ENCODE measurements around the gene SNTG2. TPM values are rescaled to one million over a fixed set of nuclear protein-coding genes. Genes with fewer than 3 reads are reported as not detected.

The SNTG2 gene
- total and polyA plus RNA-seq, 2 of the 13 experiments (the other 11 are each of a cell fraction or from before 2014, with no cell fraction given), result not detected

DNA sequence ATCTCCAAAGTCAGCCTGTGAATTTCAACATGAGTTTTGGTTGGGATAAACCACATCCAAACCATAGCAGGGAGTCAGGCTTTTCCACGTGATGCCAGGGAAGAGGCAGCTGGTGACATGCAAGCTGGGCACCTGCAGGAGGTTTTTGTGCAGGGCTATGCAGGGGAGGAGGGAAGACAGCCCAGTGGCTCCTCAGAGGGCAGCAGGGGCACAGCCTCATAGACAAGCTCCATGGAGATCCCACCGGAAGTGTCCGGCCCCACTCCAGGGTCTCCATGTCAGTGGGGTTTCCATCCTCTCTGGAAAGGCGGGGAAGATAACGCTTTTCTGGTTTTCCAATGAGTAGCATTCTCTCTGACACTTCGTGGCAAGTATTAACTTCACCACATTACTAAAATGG lies 327.0 kb downstream of the SNTG2 start (continued):
- TF ChIP-seq, protein P1, sequence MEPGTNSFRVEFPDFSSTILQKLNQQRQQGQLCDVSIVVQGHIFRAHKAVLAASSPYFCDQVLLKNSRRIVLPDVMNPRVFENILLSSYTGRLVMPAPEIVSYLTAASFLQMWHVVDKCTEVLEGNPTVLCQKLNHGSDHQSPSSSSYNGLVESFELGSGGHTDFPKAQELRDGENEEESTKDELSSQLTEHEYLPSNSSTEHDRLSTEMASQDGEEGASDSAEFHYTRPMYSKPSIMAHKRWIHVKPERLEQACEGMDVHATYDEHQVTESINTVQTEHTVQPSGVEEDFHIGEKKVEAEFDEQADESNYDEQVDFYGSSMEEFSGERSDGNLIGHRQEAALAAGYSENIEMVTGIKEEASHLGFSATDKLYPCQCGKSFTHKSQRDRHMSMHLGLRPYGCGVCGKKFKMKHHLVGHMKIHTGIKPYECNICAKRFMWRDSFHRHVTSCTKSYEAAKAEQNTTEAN (CRISPR knock-in tag; conservative IDR thresholded peaks at IDR 0.05), result no peak
- TF ChIP-seq ZNF777 (CRISPR knock-in tag; IDR thresholded peaks at IDR 0.05) (no peak), HMGA1 (CRISPR knock-in tag; conservative IDR thresholded peaks at IDR 0.05) (no peak)

DNA sequence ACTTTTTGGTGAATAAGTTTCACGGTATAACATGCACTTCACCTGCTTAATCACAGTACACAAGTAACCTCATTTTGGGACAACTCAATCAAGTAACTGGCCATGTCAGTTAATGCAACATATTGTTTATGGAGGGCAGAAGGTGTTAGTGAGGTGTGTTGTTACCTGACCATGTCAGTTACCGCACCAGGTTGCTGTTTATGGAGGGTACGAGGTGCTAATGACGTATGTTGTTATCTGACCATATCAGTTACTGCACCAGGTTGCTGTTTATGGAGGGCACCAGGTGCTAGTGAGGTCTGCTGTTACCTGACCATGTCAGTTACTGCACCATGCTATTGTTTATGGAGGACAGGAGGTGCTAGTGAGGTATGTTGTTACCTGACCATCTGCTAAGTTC lies 327.5 kb downstream of the SNTG2 start:
- no peaks in the 10 kb centered on the region for H3K79me2 ChIP-seq (ENCODE audit: insufficient read depth, low read length)
- no peak for FAIRE-seq
- intact Hi-C loops (cut with micrococcal nuclease; ENCODE audit: unreplicated experiment), result no loop called here
- no peak overlapping the region for H3K4me3 ChIP-seq (replicated peaks in 1 of 3; ENCODE audit: insufficient read depth in 1 of 3, low read depth in 2 of 3, low read length in 3 of 3)
- in situ Hi-C loops (cut with HindIII; ENCODE audit: extremely low pct_ligation_motif_present, low pct_unique_long_range_greater_than_20kb), result no loop called here
- H4K20me1 ChIP-seq (ENCODE audit: insufficient read depth, low read length), result no peaks in the 10 kb centered on the region; the same call in 1 of the 2 replicates
- ChIA-PET CTCF (ENCODE audit: low intra/inter-chr PET ratio, low total read pairs) (no interaction called here), POLR2A (no interaction called here)
- no peak overlapping the region for H2AFZ ChIP-seq (ENCODE audit: low read length)
- peaks cover 0 to 5% of the 10 kb centered on the region in 2 experiments; a peak in 1 of 5 replicates for H3K27me3 ChIP-seq (ENCODE audit: control insufficient read depth in 1 of 2, insufficient read depth in 2 of 2, low read length in 2 of 2)
- no peak for ATAC-seq
- H3K36me3 ChIP-seq (replicated peaks in 1 of 2; ENCODE audit: control insufficient read depth in 1 of 2, insufficient read depth in 2 of 2, low read length in 2 of 2), result no peaks in the 10 kb centered on the region
- BruUV-seq (replicated peaks), result no TSS peak
- no peak overlapping the region for H3K9ac ChIP-seq (ENCODE audit: insufficient read depth, low read depth, low read length)
- H3K9me3 ChIP-seq (ENCODE audit: low read length), result peaks cover 9% of the 10 kb centered on the region; the same call in 1 of the 2 replicates
- WGBS (ENCODE audit: low lambda C conversion rate), result 4% methylated on average over 4 of the region's 4 CpGs
- no peak overlapping the region for H3K4me2 ChIP-seq (ENCODE audit: low read depth, low read length)
- no peak for DNase-seq (ENCODE audit: low spot score)
- no peaks in the 10 kb centered on the region for H3K4me1 ChIP-seq (ENCODE audit: insufficient read depth, low read length)
- TF ChIP-seq TSC22D2 (CRISPR knock-in tag; IDR thresholded peaks at IDR 0.05; ENCODE audit: borderline replicate concordance), result no peak
- TF ChIP-seq, protein P2, sequence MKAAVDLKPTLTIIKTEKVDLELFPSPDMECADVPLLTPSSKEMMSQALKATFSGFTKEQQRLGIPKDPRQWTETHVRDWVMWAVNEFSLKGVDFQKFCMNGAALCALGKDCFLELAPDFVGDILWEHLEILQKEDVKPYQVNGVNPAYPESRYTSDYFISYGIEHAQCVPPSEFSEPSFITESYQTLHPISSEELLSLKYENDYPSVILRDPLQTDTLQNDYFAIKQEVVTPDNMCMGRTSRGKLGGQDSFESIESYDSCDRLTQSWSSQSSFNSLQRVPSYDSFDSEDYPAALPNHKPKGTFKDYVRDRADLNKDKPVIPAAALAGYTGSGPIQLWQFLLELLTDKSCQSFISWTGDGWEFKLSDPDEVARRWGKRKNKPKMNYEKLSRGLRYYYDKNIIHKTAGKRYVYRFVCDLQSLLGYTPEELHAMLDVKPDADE (CRISPR knock-in tag; IDR thresholded peaks at IDR 0.05), result no peak
- TF ChIP-seq, protein P3, sequence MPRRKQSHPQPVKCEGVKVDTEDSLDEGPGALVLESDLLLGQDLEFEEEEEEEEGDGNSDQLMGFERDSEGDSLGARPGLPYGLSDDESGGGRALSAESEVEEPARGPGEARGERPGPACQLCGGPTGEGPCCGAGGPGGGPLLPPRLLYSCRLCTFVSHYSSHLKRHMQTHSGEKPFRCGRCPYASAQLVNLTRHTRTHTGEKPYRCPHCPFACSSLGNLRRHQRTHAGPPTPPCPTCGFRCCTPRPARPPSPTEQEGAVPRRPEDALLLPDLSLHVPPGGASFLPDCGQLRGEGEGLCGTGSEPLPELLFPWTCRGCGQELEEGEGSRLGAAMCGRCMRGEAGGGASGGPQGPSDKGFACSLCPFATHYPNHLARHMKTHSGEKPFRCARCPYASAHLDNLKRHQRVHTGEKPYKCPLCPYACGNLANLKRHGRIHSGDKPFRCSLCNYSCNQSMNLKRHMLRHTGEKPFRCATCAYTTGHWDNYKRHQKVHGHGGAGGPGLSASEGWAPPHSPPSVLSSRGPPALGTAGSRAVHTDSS (CRISPR knock-in tag; conservative IDR thresholded peaks at IDR 0.05), result no peak
- TF ChIP-seq CREB1 (IDR thresholded peaks at IDR 0.05), result peak; percentile 61
- no peak for TF ChIP-seq CREB1 (CRISPR knock-in tag; IDR thresholded peaks at IDR 0.05)
- no peak overlapping the region for H3K27ac ChIP-seq (ENCODE audit: extremely low read length, insufficient read depth, low read length)
